PFSK-1 (cell line): ENCODE results near the gene TTLL13.

Experiments
- FOXP2 ChIP-seq: optimal IDR thresholded peaks from 2 replicates; pipeline ENCODE3; 2011; ENCODE audit warnings: borderline replicate concordance, control low read depth, inconsistent platforms; ENCODE audit not compliant: insufficient read depth; ENCODE audit errors: extremely low read length, extremely low read depth
- POLR2AphosphoS5 ChIP-seq: IDR thresholded peaks from 2 replicates; pipeline ENCODE4 v1.6.1; 2012; ENCODE audit warnings: low read depth, mild to moderate bottlenecking, control low read depth, low read length, moderate library complexity
- SIN3A ChIP-seq: IDR thresholded peaks from 2 replicates; pipeline ENCODE4 v1.6.1; 2012; ENCODE audit warnings: mild to moderate bottlenecking, low read length, moderate library complexity, borderline replicate concordance; ENCODE audit not compliant: insufficient read depth
- TAF1 ChIP-seq: IDR thresholded peaks from 2 replicates; pipeline ENCODE4 v1.6.1; 2012; ENCODE audit warnings: low read length, control low read depth, borderline replicate concordance; ENCODE audit not compliant: insufficient read depth
- TF ChIP-seq, protein P1 (sequence below), 2 experiments: IDR thresholded peaks; 2 replicates each; pipeline versions ENCODE4 v1.6.1 to v1.8.0; 2011 to 2012; ENCODE audit warnings: low read depth in 2 of 2, low read length in 2 of 2, control low read depth in 1 of 2, inconsistent platforms in 1 of 2, mild to moderate bottlenecking in 1 of 2, moderate library complexity in 1 of 2; ENCODE audit not compliant: insufficient read depth in 1 of 2

DNA sequence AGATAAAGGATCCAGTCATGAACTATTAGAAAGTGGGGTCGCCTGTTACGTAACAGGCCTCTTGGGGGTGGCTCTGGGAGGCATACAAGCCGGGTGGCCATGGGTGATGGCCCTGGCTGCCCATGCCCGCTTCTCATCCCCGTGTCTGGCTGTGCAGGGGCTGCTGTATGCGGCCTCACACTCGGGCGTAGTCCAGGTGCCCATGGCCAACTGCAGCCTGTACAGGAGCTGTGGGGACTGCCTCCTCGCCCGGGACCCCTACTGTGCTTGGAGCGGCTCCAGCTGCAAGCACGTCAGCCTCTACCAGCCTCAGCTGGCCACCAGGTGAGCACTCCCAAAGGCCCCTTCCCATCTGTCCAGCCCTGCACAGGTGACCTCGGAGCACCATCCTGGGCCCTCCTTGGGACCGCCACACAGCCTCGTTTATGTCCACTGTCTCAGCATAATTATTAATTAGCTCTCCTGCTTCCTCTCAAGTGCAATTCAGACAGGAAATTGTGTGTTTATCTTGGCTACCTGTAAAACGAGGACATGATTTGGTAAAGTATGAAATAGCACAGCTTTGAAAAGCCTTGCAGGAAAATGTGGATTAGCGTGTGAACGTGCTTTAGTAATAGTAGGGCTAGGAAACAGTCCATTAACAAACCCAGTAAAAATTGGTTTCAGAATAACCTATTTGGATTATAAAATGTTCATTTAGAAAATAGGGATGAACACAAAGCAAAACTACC, 23.7 kb upstream of the TTLL13 start:
- TF ChIP-seq TAF1 (no peak), SIN3A (no peak), POLR2AphosphoS5 (no peak), FOXP2 (no peak)
- TF ChIP-seq, protein P1, sequence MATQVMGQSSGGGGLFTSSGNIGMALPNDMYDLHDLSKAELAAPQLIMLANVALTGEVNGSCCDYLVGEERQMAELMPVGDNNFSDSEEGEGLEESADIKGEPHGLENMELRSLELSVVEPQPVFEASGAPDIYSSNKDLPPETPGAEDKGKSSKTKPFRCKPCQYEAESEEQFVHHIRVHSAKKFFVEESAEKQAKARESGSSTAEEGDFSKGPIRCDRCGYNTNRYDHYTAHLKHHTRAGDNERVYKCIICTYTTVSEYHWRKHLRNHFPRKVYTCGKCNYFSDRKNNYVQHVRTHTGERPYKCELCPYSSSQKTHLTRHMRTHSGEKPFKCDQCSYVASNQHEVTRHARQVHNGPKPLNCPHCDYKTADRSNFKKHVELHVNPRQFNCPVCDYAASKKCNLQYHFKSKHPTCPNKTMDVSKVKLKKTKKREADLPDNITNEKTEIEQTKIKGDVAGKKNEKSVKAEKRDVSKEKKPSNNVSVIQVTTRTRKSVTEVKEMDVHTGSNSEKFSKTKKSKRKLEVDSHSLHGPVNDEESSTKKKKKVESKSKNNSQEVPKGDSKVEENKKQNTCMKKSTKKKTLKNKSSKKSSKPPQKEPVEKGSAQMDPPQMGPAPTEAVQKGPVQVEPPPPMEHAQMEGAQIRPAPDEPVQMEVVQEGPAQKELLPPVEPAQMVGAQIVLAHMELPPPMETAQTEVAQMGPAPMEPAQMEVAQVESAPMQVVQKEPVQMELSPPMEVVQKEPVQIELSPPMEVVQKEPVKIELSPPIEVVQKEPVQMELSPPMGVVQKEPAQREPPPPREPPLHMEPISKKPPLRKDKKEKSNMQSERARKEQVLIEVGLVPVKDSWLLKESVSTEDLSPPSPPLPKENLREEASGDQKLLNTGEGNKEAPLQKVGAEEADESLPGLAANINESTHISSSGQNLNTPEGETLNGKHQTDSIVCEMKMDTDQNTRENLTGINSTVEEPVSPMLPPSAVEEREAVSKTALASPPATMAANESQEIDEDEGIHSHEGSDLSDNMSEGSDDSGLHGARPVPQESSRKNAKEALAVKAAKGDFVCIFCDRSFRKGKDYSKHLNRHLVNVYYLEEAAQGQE (IDR thresholded peaks at IDR 0.05; ENCODE audit: insufficient read depth in 1 of 2, low read depth in 2 of 2, low read length in 2 of 2): no peak
